HG02610 (cell line): ENCODE data around the gene WHRN.

ENCODE experiments used
- ATAC-seq: cut with Tn5 transposase; IDR thresholded peaks from one replicate; pipeline ENCODE4 v1.9.1; 2021; ENCODE audit warnings: mild to moderate bottlenecking, moderate library complexity; ENCODE audit not compliant: unreplicated experiment

The WHRN gene

GRCh38 chr9:114369216-114370130 lies 135.8 kb downstream of the WHRN start:
- no peak for ATAC-seq

GRCh38 chr9:114367772-114368569 lies 137.3 kb downstream of the WHRN start:
- no peak for ATAC-seq

GRCh38 chr9:114367366-114367765 lies 137.9 kb downstream of the WHRN start:
- no peak for ATAC-seq

- ATAC-seq, result peak; percentile 66
Observed at GRCh38 chr9:114366334-114367128, 138.7 kb downstream of the WHRN start.

- no peak for ATAC-seq
Observed at GRCh38 chr9:114365194-114365593, 140.1 kb downstream of the WHRN start.

GRCh38 chr9:114364134-114365041 lies 140.9 kb downstream of the WHRN start:
- ATAC-seq, result peak; percentile 38

GRCh38 chr9:114363424-114363823 lies 141.8 kb downstream of the WHRN start:
- no peak for ATAC-seq

GRCh38 chr9:114362394-114362793 lies 142.9 kb downstream of the WHRN start:
- no peak for ATAC-seq

- ATAC-seq, result no peak
Observed at GRCh38 chr9:114361542-114361941, 143.7 kb downstream of the WHRN start.

- no peak for ATAC-seq
Observed at GRCh38 chr9:114359801-114360200, 145.5 kb downstream of the WHRN start.

GRCh38 chr9:114357911-114358328 lies 147.4 kb downstream of the WHRN start:
- ATAC-seq, result no peak

GRCh38 chr9:114357360-114357759 lies 147.9 kb downstream of the WHRN start:
- ATAC-seq, result no peak

GRCh38 chr9:114356792-114357191 lies 148.5 kb downstream of the WHRN start:
- no peak for ATAC-seq

- ATAC-seq, result no peak
Observed at GRCh38 chr9:114355821-114356220, 149.5 kb downstream of the WHRN start.
